ENCODE results near the gene CCNL2. TPM values are rescaled to one million over a fixed set of nuclear protein-coding genes. Genes with fewer than 3 reads are reported as not detected.

The CCNL2 gene
- total and polyA plus RNA-seq, 2 of the 13 experiments (the other 11 are each of a cell fraction or from before 2014, with no cell fraction given), result 105 to 340 TPM

- Histone ChIP-seq H3K9me3 (ENCODE audit: low read length) (no peaks in the 10 kb centered on the region), H2AFZ (ENCODE audit: low read length) (no peak overlapping the region), H3K4me1 (ENCODE audit: insufficient read depth, low read length) (peaks cover 56% of the 10 kb centered on the region), H3K4me3 (replicated peaks in 1 of 3; ENCODE audit: insufficient read depth in 1 of 3, low read depth in 2 of 3, low read length in 3 of 3) (no peak overlapping the region), H3K36me3 (replicated peaks in 1 of 2; ENCODE audit: control insufficient read depth in 1 of 2, insufficient read depth in 2 of 2, low read length in 2 of 2) (peaks cover 0 to 2% of the 10 kb centered on the region in 2 experiments; a peak in 1 of 5 replicates), H3K9ac (ENCODE audit: insufficient read depth, low read depth, low read length) (no peak overlapping the region), H3K79me2 (ENCODE audit: insufficient read depth, low read length) (peaks cover 27% of the 10 kb centered on the region), H3K27me3 (ENCODE audit: control insufficient read depth in 1 of 2, insufficient read depth in 2 of 2, low read length in 2 of 2) (no peaks in the 10 kb centered on the region), H3K27ac (ENCODE audit: extremely low read length, insufficient read depth, low read length) (no peak overlapping the region), H4K20me1 (ENCODE audit: insufficient read depth, low read length) (no peaks in the 10 kb centered on the region), H3K4me2 (ENCODE audit: low read depth, low read length) (no peak overlapping the region)
- FAIRE-seq (no peak), DNase-seq (ENCODE audit: low spot score) (no peak), ATAC-seq (no peak)
- CTCF ChIA-PET (ENCODE audit: low intra/inter-chr PET ratio, low total read pairs), result no interaction called here
- in situ Hi-C loops (cut with HindIII; ENCODE audit: extremely low pct_ligation_motif_present, low pct_unique_long_range_greater_than_20kb), result loop anchor here (5.0 kb wide), 1 partner anchor 37 kb away; no protein-coding TSS in a partner anchor
- TF ChIP-seq ZFP91 (CRISPR knock-in tag; IDR thresholded peaks at IDR 0.05; ENCODE audit: borderline replicate concordance) (no peak), ZNF646 (CRISPR knock-in tag; IDR thresholded peaks at IDR 0.05) (no peak), ZNF607 (CRISPR knock-in tag; IDR thresholded peaks at IDR 0.05; ENCODE audit: borderline replicate concordance) (no peak), RARA (CRISPR knock-in tag; IDR thresholded peaks at IDR 0.05) (no peak), RBFOX2 (IDR thresholded peaks at IDR 0.05; ENCODE audit: low read depth, low read length) (peak; percentile 66; the same call in 1 of the 2 replicates), AGO2 (optimal IDR thresholded peaks at IDR 0.05; ENCODE audit: low read depth, low read length) (peak; percentile 19), ZNF788 (CRISPR knock-in tag; IDR thresholded peaks at IDR 0.05; ENCODE audit: borderline replicate concordance) (no peak), REL (CRISPR knock-in tag; conservative IDR thresholded peaks at IDR 0.05) (no peak), TOE1 (CRISPR knock-in tag; IDR thresholded peaks at IDR 0.05) (no peak), ZNF451 (CRISPR knock-in tag; IDR thresholded peaks at IDR 0.05) (no peak), ZNF644 (CRISPR knock-in tag; IDR thresholded peaks at IDR 0.05; ENCODE audit: low read depth) (no peak), MAFG (CRISPR knock-in tag; IDR thresholded peaks at IDR 0.05) (no peak)
- WGBS (ENCODE audit: low lambda C conversion rate), result 98% methylated on average over 74 of the region's 82 CpGs
- POLR2A ChIA-PET, result interaction anchor here (1.0 to 5.4 kb wide), 5 partner anchors 8 to 65 kb away, joined by 3 to 76 read pairs (median 15); partner anchors contain the start of genes ANKRD65, AURKAIP1 and MRPL20
- intact Hi-C loops (cut with micrococcal nuclease; ENCODE audit: unreplicated experiment), result loop anchor here (5.0 kb wide), 1 partner anchor 32 kb away; the partner anchor contains the start of gene MRPL20
- no TSS peak for BruUV-seq (replicated peaks)
These were observed 40.6 kb upstream of the CCNL2 start for GRCh38 chr1:1439546-1440261.
